ENCODE data around the gene ACER3. TPM values are rescaled to one million over a fixed set of nuclear protein-coding genes. Genes with fewer than 3 reads are reported as not detected.

Gene ACER3
- total RNA-seq, 6 donors from 2014 or later: 10.5 to 46.7 (median 17.1) TPM

- no peak for DNase-seq
- H3K36me3 ChIP-seq: peaks cover 0 to 14% (median 4%) of the 10 kb centered on the region in 4 donors
- TF ChIP-seq CTCF (IDR thresholded peaks at IDR 0.05) (no peak), POLR2A (IDR thresholded peaks at IDR 0.05) (no peak), POLR2AphosphoS5 (IDR thresholded peaks at IDR 0.05) (no peak), EP300 (IDR thresholded peaks at IDR 0.05) (no peak)
- no peak overlapping the region for H3K27ac ChIP-seq
- no peaks in the 10 kb centered on the region for H3K27me3 ChIP-seq
- no peaks in the 10 kb centered on the region for H3K9me3 ChIP-seq
- H3K4me3 ChIP-seq: no peak overlapping the region
- no peak for ATAC-seq (ENCODE audit: low FRiP score in 2 of 2)
- 84 to 88% methylated on average over 1 of the region's 1 CpG for WGBS, 2 donors
- H3K4me1 ChIP-seq: no peaks in the 10 kb centered on the region
Observed at GRCh38 chr11:76997512-76997911, 136.8 kb downstream of the ACER3 start.

GRCh38 chr11:76999597-76999996 lies 138.9 kb downstream of the ACER3 start:
- no peak for DNase-seq
- Histone ChIP-seq H3K27me3 (no peaks in the 10 kb centered on the region), H3K4me3 (no peak overlapping the region), H3K36me3 (peaks cover 0 to 10% (median 0%) of the 10 kb centered on the region in 4 donors), H3K4me1 (no peaks in the 10 kb centered on the region), H3K9me3 (no peaks in the 10 kb centered on the region), H3K27ac (no peak overlapping the region)
- ATAC-seq (ENCODE audit: low FRiP score in 2 of 2): no peak
- 89 to 97% methylated on average over 1 of the region's 1 CpG for WGBS, 2 donors
- TF ChIP-seq CTCF (IDR thresholded peaks at IDR 0.05) (no peak), POLR2A (IDR thresholded peaks at IDR 0.05) (no peak), EP300 (IDR thresholded peaks at IDR 0.05) (no peak), POLR2AphosphoS5 (IDR thresholded peaks at IDR 0.05) (no peak)

GRCh38 chr11:77001613-77002012 lies 140.9 kb downstream of the ACER3 start:
- no peak overlapping the region for H3K4me3 ChIP-seq
- DNase-seq (no peak), ATAC-seq (ENCODE audit: low FRiP score in 2 of 2) (no peak)
- WGBS, 2 donors: 84 to 95% methylated on average over 1 of the region's 1 CpG
- H3K36me3 ChIP-seq: peaks cover 0 to 10% (median 0%) of the 10 kb centered on the region in 4 donors
- TF ChIP-seq CTCF (IDR thresholded peaks at IDR 0.05) (no peak), EP300 (IDR thresholded peaks at IDR 0.05) (no peak), POLR2AphosphoS5 (IDR thresholded peaks at IDR 0.05) (no peak), POLR2A (IDR thresholded peaks at IDR 0.05) (no peak)
- H3K4me1 ChIP-seq: no peaks in the 10 kb centered on the region
- no peak overlapping the region for H3K27ac ChIP-seq
- no peaks in the 10 kb centered on the region for H3K9me3 ChIP-seq
- H3K27me3 ChIP-seq: no peaks in the 10 kb centered on the region

GRCh38 chr11:77002776-77003175 lies 142.1 kb downstream of the ACER3 start:
- no peak for TF ChIP-seq POLR2A (IDR thresholded peaks at IDR 0.05)
- TF ChIP-seq CTCF (IDR thresholded peaks at IDR 0.05): no peak
- TF ChIP-seq EP300 (IDR thresholded peaks at IDR 0.05): no peak
- TF ChIP-seq POLR2AphosphoS5 (IDR thresholded peaks at IDR 0.05): no peak
- no peaks in the 10 kb centered on the region for H3K4me1 ChIP-seq
- H3K36me3 ChIP-seq: peaks cover 0 to 10% (median 0%) of the 10 kb centered on the region in 4 donors
- H3K27ac ChIP-seq: no peak overlapping the region
- ATAC-seq (ENCODE audit: low FRiP score in 2 of 2) (no peak), DNase-seq (no peak)
- WGBS, 2 donors: 90 to 98% methylated on average over 2 of the region's 2 CpGs
- no peaks in the 10 kb centered on the region for H3K9me3 ChIP-seq
- no peaks in the 10 kb centered on the region for H3K27me3 ChIP-seq
- no peak overlapping the region for H3K4me3 ChIP-seq

GRCh38 chr11:77003963-77004362 lies 143.2 kb downstream of the ACER3 start:
- Histone ChIP-seq H3K27me3 (no peaks in the 10 kb centered on the region), H3K27ac (no peak overlapping the region), H3K36me3 (peaks cover 0 to 10% (median 2%) of the 10 kb centered on the region in 4 donors), H3K4me3 (no peak overlapping the region), H3K4me1 (no peaks in the 10 kb centered on the region), H3K9me3 (no peaks in the 10 kb centered on the region)
- DNase-seq: no peak
- 43 to 77% methylated on average over 2 of the region's 2 CpGs for WGBS, 2 donors
- TF ChIP-seq EP300 (IDR thresholded peaks at IDR 0.05) (no peak), CTCF (IDR thresholded peaks at IDR 0.05) (no peak), POLR2A (IDR thresholded peaks at IDR 0.05) (no peak), POLR2AphosphoS5 (IDR thresholded peaks at IDR 0.05) (no peak)
- ATAC-seq (ENCODE audit: low FRiP score in 2 of 2): no peak

Data from upper lobe of left lung (tissue), 6 donors.